ENCODE measurements around the gene MUC5B. TPM values are rescaled to one million over a fixed set of nuclear protein-coding genes. Genes with fewer than 3 reads are reported as not detected.

MUC5B gene
- total RNA-seq, 1 donor from 2014 or later, result 0.25 TPM

DNA sequence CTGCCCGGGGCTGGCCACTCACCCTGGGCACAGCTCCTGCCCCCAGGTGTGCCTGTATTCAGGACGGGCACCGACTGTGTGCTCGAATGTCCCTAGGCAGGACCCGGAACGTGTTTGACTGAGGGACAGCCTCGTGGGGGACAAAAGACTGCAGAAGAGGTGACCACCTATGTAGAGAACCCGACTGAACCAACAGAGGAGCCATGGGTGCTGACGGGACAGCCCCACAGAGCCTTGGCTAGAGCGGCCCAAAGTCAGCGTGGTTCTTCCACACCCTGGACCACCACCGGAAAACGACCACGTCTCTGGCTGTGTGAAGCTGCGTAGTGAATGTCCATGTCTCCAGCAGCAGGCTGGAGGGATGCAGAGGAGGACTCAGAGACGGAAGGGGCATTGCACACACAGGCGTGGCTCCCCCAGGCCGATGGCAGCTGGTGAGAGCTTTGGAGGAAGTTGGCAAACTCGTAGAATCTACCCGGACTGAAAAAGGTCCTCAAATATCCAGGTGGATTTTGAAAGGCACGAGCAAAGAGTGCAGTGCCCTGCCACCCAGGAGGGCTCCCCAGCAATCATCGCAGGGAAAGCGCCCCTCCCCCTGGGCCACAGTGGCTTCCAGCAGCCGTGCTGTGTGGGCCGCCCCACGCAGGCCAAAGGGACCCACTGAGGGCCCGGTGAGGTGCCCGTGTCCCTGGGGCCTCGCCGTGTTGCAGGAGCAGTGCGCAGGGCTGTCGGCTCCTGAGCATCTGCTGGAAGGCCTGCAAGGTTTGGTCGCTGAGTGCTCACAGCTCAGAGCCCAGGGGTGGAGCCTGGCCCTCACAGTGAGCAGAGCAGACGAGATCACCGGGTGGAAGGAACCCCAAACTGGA lies 17.5 kb upstream of the MUC5B start:
- TF ChIP-seq POLR2AphosphoS5 (IDR thresholded peaks at IDR 0.05; ENCODE audit: insufficient read depth in 1 of 2, low read depth in 1 of 2) (no peak), POLR2A (IDR thresholded peaks at IDR 0.05) (no peak), CTCF (IDR thresholded peaks at IDR 0.05) (no peak)
- Histone ChIP-seq H3K27me3 (no peaks in the 10 kb centered on the region), H3K4me3 (no peak overlapping the region), H3K4me1 (peaks cover 4% of the 10 kb centered on the region), H3K36me3 (no peaks in the 10 kb centered on the region), H3K27ac (no peak overlapping the region), H3K9me3 (no peaks in the 10 kb centered on the region)
- no peak for DNase-seq (ENCODE audit: extremely low spot score in 2 of 2)
- intact Hi-C loops (cut with DNase I), result loop anchor here (10.0 kb wide), 1 partner anchor 369 kb away; the partner anchor contains the start of gene DUSP8

- no peaks in the 10 kb centered on the region for H3K27me3 ChIP-seq
- no peaks in the 10 kb centered on the region for H3K9me3 ChIP-seq
- H3K27ac ChIP-seq, result no peak overlapping the region
- no peaks in the 10 kb centered on the region for H3K36me3 ChIP-seq
- TF ChIP-seq POLR2AphosphoS5 (IDR thresholded peaks at IDR 0.05; ENCODE audit: insufficient read depth in 1 of 2, low read depth in 1 of 2) (no peak), CTCF (IDR thresholded peaks at IDR 0.05) (no peak), POLR2A (IDR thresholded peaks at IDR 0.05) (no peak)
- no peak overlapping the region for H3K4me3 ChIP-seq
- intact Hi-C loops (cut with DNase I), result loop anchor here (10.0 kb wide), 1 partner anchor 369 kb away; the partner anchor contains the start of gene DUSP8
- DNase-seq (ENCODE audit: extremely low spot score in 2 of 2), result no peak
- H3K4me1 ChIP-seq, result peaks cover 4% of the 10 kb centered on the region
Observed at GRCh38 chr11:1205987-1206331, 16.9 kb upstream of the MUC5B start.

DNA sequence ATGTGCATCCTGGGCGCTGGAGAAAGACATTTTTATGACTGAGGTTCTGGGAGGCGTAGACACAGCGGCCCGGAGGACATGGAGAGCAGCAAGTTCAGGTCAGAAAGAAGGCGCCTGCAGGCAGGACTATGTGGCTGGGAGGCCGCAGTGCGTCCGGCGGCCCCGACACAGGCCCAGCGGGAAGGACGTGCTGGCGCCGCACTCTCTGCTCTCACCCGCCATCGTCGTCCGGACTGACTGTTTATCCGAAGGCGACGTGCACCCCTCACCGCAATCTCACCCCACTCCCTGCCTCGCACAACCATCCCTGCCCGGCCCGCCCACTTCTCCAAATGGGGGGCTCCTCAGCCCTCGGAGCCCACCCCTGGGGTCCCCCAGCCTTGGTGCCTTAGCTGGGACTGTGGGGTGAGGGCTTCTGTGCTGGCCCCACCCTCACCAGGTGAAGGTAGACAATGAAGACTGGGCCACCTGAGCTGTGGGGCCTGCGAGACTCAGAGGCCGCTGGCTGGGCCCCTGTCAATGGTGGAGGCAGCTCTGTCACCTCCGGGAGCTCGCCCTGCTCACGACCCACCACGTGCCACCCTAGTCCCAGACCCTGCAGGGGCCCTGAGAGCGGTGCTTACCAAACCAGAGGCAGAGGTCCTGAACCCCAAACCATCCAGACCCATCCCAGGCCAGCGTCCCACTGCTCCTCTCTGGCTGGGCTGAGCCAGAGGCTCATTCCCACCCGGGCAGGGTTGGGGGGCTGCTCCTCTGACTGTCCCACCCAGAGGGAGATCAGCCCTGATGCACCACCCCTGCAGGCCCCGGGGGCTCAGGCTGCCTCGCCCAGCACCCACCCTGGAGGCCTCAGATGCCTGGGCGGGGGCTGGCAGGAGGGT lies 16.2 kb upstream of the MUC5B start:
- Histone ChIP-seq H3K4me3 (no peak overlapping the region), H3K4me1 (peaks cover 4% of the 10 kb centered on the region), H3K27me3 (no peaks in the 10 kb centered on the region), H3K9me3 (no peaks in the 10 kb centered on the region), H3K27ac (no peak overlapping the region), H3K36me3 (no peaks in the 10 kb centered on the region)
- TF ChIP-seq CTCF (IDR thresholded peaks at IDR 0.05) (no peak), POLR2AphosphoS5 (IDR thresholded peaks at IDR 0.05; ENCODE audit: insufficient read depth in 1 of 2, low read depth in 1 of 2) (no peak), POLR2A (IDR thresholded peaks at IDR 0.05) (no peak)
- DNase-seq (ENCODE audit: extremely low spot score in 2 of 2), result no peak
- intact Hi-C loops (cut with DNase I), result loop anchor here (10.0 kb wide), 1 partner anchor 368 kb away; the partner anchor contains the start of gene DUSP8

- Histone ChIP-seq H3K9me3 (no peaks in the 10 kb centered on the region), H3K4me1 (peaks cover 3% of the 10 kb centered on the region), H3K27ac (no peak overlapping the region), H3K4me3 (no peak overlapping the region), H3K27me3 (no peaks in the 10 kb centered on the region), H3K36me3 (no peaks in the 10 kb centered on the region)
- intact Hi-C loops (cut with DNase I), result loop anchor here (10.0 kb wide), 1 partner anchor 367 kb away; the partner anchor contains the start of gene DUSP8
- TF ChIP-seq POLR2A (IDR thresholded peaks at IDR 0.05) (no peak), POLR2AphosphoS5 (IDR thresholded peaks at IDR 0.05; ENCODE audit: insufficient read depth in 1 of 2, low read depth in 1 of 2) (no peak), CTCF (IDR thresholded peaks at IDR 0.05) (no peak)
- no peak for DNase-seq (ENCODE audit: extremely low spot score in 2 of 2)
Observed at GRCh38 chr11:1207401-1208143, 15.3 kb upstream of the MUC5B start.

Measured in vagina (tissue), 2 donors.